Activated CD4-positive, alpha-beta T cell treated with anti-CD3 and anti-CD28 coated beads for 4 hours (primary cell): Measurements from ENCODE around the gene DAAM1.

Experiments
- DNase-seq, 2 donors: peaks; one replicate each; pipeline ENCODE4 v3.0.0-alpha.2; 2020

The DAAM1 gene

GRCh38 chr14:59261334-59261733, 72.9 kb downstream of the DAAM1 start:
- DNase-seq, result no peak

GRCh38 chr14:59262717-59263454, 74.4 kb downstream of the DAAM1 start:
- DNase-seq, result no peak

- peak; percentile 1 to 7 for DNase-seq
Measured at GRCh38 chr14:59265808-59266207, 77.3 kb downstream of the DAAM1 start.

DNA sequence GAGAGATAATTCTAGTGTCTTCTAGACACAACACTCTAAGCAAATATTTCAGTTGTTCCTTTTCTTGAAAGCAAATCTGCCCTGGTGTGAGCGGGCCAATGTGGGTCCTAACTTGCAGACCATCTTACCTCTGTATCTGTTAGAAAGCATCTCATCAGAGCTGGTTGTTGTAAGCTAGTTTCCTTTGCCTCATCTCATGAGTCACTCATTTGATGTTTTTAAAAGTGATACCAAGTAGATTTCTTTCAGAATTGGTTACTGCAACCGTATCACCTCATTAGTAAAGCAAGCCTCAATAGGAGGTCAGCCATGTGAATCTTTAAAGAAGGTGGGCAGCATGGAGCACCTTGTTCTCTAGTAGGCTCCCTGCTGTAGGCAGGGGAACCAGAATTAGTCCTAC, 78.6 kb downstream of the DAAM1 start:
- no peak for DNase-seq

GRCh38 chr14:59268011-59268410, 79.5 kb downstream of the DAAM1 start:
- DNase-seq, result no peak

- DNase-seq, result no peak
Measured at GRCh38 chr14:59268858-59269257, 80.4 kb downstream of the DAAM1 start.

DNA sequence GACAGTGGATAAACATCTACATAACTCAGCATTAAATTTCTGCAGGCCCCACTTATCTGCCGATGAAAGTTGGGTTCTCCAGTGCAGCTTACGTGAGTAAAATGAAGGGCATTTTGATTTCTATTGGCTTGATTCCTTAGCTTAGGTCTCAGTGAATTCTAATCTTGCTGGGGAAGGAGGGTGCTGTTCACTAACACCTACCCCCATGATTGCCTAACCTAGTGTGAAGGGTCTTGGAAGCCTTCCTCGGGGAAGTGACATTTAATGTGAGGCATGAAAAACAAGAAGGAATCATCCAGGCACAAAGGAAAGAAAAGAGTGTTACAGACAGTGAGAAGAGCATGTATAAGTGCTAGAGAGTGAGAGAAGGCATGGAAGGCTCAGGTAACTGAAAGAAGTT, 81.0 kb downstream of the DAAM1 start:
- no peak for DNase-seq

GRCh38 chr14:59271256-59271655, 82.8 kb downstream of the DAAM1 start:
- no peak for DNase-seq

GRCh38 chr14:59271734-59272133, 83.3 kb downstream of the DAAM1 start:
- DNase-seq, result no peak

DNA sequence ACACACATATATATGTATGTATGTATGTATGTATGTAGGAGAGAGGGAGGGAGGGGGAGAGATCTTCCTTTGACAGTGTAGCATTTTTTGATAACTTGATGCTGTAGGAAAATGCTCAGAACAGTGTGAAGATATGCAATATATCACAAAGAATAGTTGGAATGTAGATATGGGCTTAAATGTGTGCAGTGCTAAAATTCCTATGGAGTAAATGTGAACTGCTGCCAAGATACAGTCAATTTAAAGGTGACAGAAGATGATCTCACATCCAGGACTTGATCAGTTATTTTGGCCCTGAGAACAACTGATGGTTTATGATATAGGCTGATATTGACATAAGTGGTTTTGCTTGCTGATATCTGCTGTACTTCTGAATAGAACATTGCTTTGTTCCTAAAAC, 84.2 kb downstream of the DAAM1 start:
- DNase-seq, result no peak

DNA sequence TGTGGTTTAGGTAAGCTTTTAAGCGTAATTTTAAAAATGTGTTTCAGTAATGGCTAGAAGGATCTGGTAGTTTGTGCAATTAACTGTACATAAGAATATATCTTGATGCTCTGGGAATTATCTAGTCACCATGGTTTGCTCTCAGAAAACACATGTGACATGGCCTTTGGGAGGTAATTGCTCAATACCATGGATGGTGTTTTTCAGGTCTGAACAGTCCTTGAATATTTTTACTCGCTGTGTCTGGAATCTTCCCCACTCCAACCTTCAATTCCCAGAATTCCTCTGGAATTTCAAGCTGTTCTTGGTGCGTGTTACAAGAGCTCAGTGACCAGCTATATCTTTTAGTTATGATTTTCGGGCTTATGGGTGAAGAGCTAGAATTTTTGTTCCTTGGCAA, 85.3 kb downstream of the DAAM1 start:
- DNase-seq, result no peak

DNA sequence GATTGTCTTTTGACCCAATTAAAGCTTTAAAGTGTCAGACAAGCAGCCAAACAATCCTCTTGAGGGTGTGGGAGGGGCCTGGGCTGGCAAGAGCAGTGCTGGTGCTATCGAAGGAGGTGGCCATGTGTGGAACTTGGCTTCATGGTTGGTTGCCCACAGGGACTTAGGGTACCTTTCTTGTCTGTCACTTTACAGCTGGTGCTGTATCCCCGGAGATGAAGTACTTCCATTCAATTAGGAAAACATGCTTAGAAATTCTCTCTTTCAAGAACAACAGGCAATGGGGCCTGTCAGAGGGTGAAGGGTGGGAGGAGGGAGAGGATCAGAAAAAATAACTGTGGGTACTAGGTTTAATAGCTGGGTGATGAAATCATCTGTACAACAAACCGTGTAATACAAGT, 86.5 kb downstream of the DAAM1 start:
- DNase-seq, result peak in 1 of 2 donors; percentile 2

GRCh38 chr14:59275668-59276067, 87.2 kb downstream of the DAAM1 start:
- no peak for DNase-seq

- DNase-seq, result no peak
Measured at GRCh38 chr14:59276235-59276634, 87.8 kb downstream of the DAAM1 start.

GRCh38 chr14:59277659-59278058, 89.2 kb downstream of the DAAM1 start:
- DNase-seq, result no peak

DNA sequence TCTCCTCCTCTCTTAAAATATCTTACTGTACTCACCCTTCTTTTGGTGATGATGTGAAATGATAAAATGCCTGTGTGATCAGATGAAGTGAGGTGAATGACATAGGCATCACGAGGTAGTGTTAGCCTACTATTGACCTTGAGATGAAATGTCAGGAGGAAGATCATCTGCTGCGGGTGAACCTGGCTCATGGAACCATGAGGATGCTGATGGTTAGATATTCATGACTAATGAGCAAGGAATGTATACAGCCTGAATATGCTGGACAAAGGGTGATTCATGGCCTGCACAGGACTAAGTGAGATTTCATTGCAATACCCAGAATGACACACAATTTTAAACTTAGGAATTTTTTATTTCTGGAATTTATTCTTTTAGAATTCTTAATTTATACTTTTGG, 89.6 kb downstream of the DAAM1 start:
- DNase-seq, result no peak

GRCh38 chr14:59280961-59281360, 92.5 kb downstream of the DAAM1 start:
- DNase-seq, result no peak

DNA sequence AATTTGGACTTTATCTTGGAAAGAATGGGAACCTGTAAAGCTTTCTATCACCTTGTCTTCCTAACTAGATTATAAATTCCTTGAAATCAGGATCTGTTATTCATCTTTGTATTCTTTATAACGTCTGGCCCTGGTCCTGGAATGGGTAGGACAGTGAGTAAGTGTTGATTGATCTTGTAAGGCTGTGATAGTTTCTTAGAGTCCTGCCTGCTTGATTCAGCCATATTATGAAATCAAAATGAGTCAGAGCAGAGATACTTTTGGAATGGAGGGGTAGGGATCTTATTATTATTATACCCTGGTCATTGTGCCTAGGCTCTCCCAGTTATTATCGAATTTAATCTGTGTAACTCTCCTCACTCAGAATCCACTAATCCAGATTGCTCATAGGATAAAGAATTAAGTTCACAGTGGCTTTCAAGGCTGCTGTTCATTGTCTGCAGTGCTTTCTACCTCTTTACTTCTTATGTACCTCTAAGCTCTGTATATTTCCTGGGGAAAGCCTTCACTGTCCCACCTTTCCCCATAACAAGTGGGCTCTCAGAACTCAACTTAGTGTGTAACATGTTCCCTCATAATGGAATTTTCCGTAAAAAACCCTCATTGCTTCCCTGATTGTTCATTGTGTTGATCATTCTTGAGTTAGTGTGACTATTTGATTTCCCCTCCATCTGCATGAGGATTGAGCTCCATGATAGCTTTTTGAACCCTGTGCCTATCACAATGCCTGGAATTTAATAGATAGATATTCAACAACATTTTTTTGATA, 93.3 kb downstream of the DAAM1 start:
- no peak for DNase-seq

DNA sequence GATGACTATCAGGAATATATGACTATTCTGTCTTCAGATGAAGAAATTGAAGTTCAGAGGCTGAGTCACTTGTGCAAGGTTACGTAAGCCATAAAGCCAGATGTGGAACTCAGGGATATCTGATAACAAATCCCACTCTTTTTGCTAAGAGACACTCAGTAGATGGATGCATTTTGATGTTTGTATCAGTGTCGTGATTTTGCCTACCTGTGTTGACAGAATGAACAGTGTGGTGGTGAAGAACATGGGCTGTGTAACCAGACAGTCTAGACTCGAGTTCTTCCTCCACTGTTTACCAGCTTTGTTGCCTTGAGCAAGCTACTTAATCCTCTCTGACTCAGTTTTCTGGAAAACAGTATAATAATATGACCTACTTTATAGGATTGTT, 93.9 kb downstream of the DAAM1 start:
- DNase-seq, result no peak

DNA sequence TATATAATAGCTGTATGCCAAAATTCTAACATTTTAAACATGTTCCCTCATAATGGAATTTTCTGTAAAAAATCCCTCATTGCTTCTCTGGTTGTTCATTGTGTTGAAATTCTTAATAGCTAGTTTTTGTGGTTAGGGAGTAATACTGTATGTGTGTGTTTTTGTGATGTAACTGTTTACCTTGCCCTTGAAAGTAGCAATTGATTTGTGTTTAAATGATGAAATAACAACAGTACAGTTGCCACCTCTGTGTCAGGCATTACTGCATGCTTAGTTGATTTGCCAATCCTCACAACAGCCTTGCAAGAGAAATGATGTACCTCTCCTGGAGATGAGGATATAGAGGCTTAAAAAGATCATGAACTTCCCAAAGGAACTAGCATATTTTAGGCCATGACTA, 94.9 kb downstream of the DAAM1 start:
- no peak for DNase-seq

DNA sequence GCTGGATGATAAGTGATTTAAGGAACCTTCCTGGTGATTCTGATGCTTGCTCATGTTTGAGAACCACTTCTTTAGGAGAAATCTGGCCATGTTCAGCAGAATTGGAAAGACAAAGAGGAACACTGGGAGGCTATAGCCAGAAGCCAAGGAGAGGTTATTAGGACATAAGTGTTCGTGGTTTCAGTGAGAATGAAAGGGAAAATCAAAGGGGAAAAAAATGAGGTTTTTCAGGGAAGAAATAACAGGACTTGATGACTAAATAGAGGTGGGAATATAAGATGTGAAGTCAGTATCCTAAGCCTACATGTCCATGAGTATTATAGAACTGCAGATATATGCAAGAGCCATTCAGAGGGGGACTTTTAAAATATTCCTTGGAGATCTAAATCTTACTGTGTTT, 95.6 kb downstream of the DAAM1 start:
- DNase-seq, result no peak

GRCh38 chr14:59292028-59292427, 103.6 kb downstream of the DAAM1 start:
- DNase-seq, result no peak

DNA sequence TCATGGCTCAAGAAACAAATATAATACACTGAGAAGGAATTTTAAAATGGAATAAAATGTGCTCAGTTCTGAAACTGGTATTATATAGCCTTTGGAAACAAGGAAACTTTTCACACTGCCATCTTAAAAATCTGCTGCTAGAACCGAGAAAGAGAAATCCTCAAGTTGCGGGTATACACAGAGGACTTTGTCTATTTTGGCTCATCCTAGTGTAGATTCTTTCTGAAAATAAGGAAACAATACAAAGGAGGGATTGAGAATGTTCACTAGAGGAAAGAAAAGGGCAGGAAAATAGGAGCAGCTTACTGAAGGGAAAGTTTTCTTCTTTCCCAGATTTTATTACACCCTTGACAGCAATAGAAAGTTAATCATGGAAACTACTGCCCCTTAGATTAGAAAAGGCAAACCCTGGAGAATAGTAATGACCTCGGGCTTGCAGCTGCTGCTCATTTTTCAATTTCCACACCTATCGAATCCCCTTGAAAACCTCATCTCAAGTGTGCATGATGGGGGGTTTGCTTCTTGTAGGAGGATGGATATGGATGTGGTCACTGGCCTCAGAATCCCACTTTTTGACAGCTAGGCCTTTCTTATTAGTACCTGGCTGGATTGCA, 104.6 kb downstream of the DAAM1 start:
- DNase-seq, result no peak
